ENCODE measurements around the gene OR4A47. TPM values are rescaled to one million over a fixed set of nuclear protein-coding genes. Genes with fewer than 3 reads are reported as not detected.

The OR4A47 gene
- total RNA-seq, 1 donor from 2014 or later: not detected

- no peak overlapping the region for H3K4me2 ChIP-seq (ENCODE audit: low read length)
- no peaks in the 10 kb centered on the region for H4K20me1 ChIP-seq (ENCODE audit: insufficient read depth, low read length)
- no peak for TF ChIP-seq EZH2 (IDR thresholded peaks at IDR 0.05; ENCODE audit: insufficient read depth, low read length)
- TF ChIP-seq CTCF (IDR thresholded peaks at IDR 0.05; ENCODE audit: insufficient read depth, low read depth, low read length): no peak
- DNase-seq (ENCODE audit: low read depth) (no peak), FAIRE-seq (no peak)
- no peaks in the 10 kb centered on the region for H3K27me3 ChIP-seq (ENCODE audit: insufficient read depth, low read length)
- no peak overlapping the region for H2AFZ ChIP-seq (ENCODE audit: low read depth, low read length)
- H3K9me3 Mint-ChIP-seq (ENCODE audit: unreplicated experiment): no peaks in the 10 kb centered on the region
- no peak overlapping the region for H3K27ac ChIP-seq (ENCODE audit: low read depth, low read length)
- no peaks in the 10 kb centered on the region for H3K9me3 ChIP-seq (ENCODE audit: insufficient read depth, low read depth, low read length)
- H3K27ac Mint-ChIP-seq (ENCODE audit: unreplicated experiment): no peak overlapping the region
- H3K9ac ChIP-seq (ENCODE audit: low read length): no peak overlapping the region
- no peaks in the 10 kb centered on the region for H3K79me2 ChIP-seq (ENCODE audit: insufficient read depth, low read length)
- no peaks in the 10 kb centered on the region for H3K4me1 Mint-ChIP-seq (ENCODE audit: low read depth, unreplicated experiment)
- no peak overlapping the region for H3K4me3 Mint-ChIP-seq (ENCODE audit: unreplicated experiment)
- H3K4me3 ChIP-seq (ENCODE audit: insufficient read depth, low read depth, low read length): no peak overlapping the region
- no peaks in the 10 kb centered on the region for H3K36me3 ChIP-seq (ENCODE audit: insufficient read depth, low read length)
- no peaks in the 10 kb centered on the region for H3K27me3 Mint-ChIP-seq (ENCODE audit: low read depth, unreplicated experiment)
- H3K4me1 ChIP-seq (ENCODE audit: insufficient read depth, low read length): no peaks in the 10 kb centered on the region
- H3K36me3 Mint-ChIP-seq (ENCODE audit: low read depth, unreplicated experiment): no peaks in the 10 kb centered on the region
Measured at GRCh38 chr11:48538991-48539390, 50.4 kb downstream of the OR4A47 start.

Other genes with a start within 250 kb of the OR4A47 start
- not detected in 2 replicates for gene OR4X2, start 243.7 kb upstream of the OR4A47 start, total RNA-seq
- not detected in 2 replicates for gene OR4X1, start 224.9 kb upstream of the OR4A47 start, total RNA-seq
- not detected in 2 replicates for gene OR4S1, start 182.6 kb upstream of the OR4A47 start, total RNA-seq
- gene OR4C3, start 163.9 kb upstream of the OR4A47 start, total RNA-seq: not detected in 2 replicates
- not detected in 2 replicates for gene OR4C5, start 122.3 kb upstream of the OR4A47 start, total RNA-seq